ENCODE data around the gene LRRN2.

Gene LRRN2

GRCh38 chr1:204574016-204574864 is 111.3 kb downstream of the LRRN2 start:
- no peak for DNase-seq (ENCODE audit: low spot score)

GRCh38 chr1:204572923-204573922 is 112.3 kb downstream of the LRRN2 start:
- DNase-seq (ENCODE audit: low spot score): no peak

- DNase-seq (ENCODE audit: low spot score): no peak
These were observed 113.9 kb downstream of the LRRN2 start for GRCh38 chr1:204571631-204572030.

- no peak for DNase-seq (ENCODE audit: low spot score)
These were observed 114.4 kb downstream of the LRRN2 start for GRCh38 chr1:204571128-204571527.

DNA sequence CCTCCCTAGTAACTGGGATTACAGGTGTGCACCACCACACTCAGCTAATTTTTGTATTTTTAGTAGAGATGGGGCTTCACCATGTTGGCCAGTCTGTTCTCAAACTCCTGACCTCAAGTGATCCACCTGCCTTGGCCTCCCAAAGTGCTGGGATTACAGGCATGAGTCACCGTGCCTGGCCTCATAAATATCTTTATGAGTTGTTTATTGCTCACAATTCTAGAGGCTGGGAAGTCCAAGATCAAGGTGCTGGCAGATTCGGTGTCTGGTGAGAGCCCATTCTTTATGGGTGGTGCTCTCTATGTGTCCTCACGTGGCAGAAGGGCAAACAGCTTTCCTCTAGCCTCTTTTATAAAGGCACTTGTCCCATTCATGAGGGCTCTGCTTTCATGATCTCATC is 115.5 kb downstream of the LRRN2 start:
- peak; percentile 19 for DNase-seq (ENCODE audit: low spot score)

DNA sequence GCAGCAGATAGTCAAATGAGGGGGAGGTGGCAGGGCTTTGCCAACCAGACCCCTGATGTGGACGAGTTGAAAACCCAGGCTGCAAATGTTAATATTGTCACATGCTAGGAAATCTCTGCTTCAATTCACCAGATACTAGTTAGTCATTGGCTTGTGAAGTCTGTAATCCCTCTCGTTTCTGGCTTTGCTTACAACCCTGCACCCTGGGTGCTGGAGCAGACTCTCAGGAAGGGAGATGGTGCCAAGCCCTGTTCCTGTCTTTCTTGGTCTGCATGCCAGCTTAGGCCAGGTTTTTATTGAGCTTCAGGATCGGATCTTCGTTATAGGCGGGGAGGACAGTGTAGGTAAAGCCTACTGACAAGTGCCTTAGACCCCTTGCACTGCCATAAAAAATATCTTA is 116.1 kb downstream of the LRRN2 start:
- DNase-seq (ENCODE audit: low spot score): no peak

GRCh38 chr1:204568576-204569315 is 116.8 kb downstream of the LRRN2 start:
- no peak for DNase-seq (ENCODE audit: low spot score)

All from RKO (cell line).